ENCODE data around the gene CLBA1.
A peak's percentile ranks its signal among the peaks of the same experiment; 100 is the strongest.

CLBA1 gene

DNA sequence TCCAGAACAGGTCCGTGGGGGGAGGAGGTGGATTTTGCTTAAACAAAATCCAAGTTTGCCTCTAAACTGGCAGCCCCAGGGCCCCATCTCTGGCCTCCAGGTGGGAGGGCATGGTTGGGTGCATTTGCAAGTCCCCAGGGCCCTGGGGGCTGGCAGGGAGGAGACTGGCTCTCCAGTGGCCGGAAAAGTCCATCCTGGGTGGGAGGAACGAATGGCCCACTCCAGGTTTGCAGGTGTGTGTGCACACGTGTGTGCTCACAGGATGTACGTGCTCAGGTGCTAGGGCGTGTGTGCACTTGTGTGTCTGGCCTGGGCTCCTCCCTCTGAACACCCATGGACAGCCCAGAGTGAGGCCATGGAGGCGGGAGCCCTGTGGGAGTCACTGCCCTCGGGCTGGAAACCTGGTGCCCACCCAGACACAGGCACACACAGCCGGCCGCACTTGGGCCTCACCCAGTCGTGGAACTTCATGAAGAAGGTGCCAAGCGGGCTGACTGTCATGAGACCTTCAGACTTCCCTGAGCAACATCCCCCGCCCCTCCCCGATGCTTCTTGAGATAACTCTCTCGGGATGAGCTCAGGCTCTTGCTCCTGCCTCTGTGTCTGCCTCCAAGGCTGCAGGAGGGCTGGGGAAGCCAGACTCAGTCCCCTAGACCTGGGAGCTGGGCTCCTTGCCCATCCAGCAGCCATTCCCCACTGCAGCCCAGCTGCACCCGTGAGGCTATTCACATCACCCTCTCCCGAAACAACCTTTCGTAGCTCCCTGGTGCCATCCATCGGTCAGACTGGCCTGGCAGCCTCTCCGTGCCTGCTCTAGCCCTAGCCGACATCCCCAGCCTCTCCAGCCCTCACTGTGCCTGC lies 16.8 kb upstream of the CLBA1 start:
- no peak for DNase-seq (ENCODE audit: low spot score)

DNA sequence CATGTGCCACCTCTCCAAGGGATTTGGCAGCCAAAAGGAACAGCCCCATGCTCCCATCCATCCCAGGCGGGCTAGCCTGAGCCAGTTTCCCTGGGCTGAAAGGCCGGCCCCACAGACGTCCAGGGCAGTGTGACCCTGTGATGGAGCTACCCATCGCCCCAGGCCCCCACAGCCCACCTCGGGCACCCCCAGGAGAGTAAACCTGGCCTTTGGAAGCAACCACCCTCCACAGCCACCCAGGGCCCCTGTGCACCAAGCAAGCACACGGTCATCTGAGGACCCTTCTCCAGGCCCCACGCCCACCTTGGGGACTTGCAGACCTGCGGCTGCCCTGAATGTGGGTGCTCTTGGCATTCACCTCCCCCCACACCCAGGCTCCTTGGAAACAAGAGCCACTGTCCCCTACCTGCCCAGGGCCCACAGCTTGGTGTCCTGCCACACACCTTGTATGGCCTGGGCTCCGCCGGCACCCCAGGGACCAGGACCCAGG lies 15.8 kb upstream of the CLBA1 start:
- DNase-seq (ENCODE audit: low spot score), result no peak

DNA sequence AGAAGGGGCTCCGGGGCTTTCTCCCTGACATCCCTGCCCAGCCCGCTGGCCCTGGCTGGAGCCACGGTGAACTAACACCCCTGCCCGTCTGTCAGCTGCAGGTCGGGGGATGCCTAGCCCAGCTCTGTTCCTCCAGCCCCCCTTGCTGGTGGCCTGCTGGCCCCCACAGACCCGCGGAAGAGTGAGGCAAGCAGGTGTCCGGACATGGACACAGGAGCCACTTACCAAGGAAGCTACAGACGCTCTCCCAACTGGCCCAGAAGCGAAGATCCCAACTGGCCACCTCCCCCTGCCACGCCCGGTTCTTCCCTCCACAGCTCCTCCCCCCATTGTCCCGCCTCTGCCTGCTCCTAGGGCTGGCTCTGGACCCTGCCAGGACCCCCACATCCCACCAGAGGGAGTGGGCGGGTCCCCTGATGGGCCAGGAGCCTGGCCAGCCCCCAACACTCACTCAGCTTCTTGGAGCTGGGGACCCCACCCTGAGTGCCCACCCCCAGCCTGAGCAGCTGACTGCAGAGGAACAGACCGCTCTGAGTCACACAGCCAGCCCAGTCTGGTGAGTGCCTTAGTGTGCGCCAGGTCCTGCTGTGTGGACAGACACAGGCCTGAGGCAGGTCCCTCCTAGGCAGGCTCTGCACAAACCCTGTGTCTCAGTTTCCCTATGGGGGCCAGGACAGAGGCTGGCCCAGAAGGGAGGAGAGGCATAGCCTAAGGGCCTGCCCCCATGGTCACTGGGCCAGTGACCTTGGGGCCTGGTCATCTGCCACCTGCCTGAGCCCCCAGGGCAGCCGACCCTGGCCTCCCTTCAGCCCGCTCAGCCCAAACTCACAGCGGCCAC lies 15.1 kb upstream of the CLBA1 start:
- DNase-seq (ENCODE audit: low spot score), result no peak

DNA sequence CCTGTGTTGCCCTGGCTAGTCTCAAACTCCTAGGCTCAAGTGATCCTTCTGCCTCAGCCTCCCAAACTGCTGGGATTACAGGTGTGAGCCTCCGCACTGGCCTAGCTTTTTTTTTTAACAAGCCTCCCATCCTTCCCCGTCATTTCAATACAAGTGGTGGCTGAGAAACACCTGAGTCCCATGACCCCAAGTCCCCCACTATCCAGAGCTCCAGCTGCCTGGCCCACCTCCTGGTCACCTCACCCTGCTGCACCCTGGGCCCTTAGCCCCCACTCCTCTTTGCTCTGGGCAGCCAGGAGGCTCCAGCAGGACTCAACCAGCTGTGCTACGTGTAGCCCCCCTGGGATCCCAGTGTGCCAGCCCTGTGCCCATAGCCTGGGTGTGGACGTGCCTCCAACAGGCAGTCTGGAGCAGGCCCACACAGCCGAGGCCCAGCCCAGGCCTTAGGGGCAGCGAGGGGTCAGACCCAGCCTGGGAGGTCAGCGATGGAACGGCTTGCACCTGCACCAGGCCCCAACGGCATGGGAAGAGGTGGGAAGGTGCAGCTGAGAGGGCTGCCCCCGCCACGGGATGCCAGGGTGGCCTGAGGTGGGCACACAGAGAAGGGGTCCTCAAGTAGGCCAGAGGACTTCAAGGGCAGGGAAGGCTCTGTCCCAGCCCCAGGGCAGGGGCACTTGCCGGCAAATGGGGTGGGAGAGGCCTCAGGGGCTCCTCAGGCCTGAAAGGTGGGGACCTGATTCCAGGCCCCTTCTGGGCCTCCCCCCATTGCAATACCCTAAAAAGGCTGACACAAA lies 13.9 kb upstream of the CLBA1 start:
- DNase-seq (ENCODE audit: low spot score), result no peak

DNA sequence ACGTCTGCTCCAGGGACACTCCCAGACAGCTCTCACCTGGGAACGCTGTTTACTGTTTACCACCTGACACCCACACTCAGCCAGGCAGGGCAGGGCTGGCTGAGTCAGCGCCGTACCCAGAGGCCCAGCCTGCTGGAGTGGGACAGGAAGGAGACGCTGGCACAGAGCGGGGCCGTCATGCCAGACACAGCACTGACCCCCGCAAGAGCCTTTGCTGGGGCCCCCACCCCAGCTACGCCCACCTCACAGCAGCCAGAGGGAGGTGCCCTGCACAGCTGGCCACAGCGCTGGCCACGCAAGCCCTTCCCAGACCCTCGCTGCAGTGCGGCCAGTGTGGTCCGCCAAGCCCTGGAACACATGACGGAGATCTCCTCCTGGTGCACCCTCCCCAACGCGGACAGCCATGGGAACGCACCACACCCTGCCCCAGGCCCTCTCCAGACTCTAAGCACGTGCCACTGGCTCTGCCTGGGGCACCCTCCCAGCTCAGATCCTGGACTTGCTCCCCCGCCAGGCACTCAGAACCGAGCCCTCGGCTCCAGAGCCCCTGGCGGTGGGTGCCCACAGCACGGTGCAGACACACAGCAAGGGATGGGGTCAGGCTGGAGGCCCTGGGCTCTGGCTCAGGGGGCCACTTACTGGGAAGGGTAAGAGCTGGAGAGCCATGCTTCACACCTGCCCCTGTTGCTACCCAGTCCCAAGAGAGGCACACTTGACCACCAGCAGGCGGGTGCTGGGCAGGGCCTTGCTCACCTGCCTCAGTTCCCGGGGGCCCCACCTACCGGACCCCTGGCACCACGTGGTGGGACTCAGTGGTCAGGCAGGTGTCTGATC lies 13.1 kb upstream of the CLBA1 start:
- no peak for DNase-seq (ENCODE audit: low spot score)

DNA sequence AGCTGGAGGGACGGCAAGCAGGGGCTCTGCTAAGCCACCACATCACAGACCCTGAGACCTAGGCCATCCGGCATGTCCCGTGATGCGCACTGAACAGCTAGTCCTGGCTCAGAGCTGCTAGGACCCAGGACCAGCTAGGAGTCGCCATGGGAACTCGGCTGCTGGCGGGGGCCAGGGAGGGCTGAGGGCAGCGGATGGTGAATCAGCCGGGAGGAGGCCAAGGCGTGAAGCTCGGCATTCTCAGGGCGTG lies 12.5 kb upstream of the CLBA1 start:
- DNase-seq (ENCODE audit: low spot score), result no peak

DNA sequence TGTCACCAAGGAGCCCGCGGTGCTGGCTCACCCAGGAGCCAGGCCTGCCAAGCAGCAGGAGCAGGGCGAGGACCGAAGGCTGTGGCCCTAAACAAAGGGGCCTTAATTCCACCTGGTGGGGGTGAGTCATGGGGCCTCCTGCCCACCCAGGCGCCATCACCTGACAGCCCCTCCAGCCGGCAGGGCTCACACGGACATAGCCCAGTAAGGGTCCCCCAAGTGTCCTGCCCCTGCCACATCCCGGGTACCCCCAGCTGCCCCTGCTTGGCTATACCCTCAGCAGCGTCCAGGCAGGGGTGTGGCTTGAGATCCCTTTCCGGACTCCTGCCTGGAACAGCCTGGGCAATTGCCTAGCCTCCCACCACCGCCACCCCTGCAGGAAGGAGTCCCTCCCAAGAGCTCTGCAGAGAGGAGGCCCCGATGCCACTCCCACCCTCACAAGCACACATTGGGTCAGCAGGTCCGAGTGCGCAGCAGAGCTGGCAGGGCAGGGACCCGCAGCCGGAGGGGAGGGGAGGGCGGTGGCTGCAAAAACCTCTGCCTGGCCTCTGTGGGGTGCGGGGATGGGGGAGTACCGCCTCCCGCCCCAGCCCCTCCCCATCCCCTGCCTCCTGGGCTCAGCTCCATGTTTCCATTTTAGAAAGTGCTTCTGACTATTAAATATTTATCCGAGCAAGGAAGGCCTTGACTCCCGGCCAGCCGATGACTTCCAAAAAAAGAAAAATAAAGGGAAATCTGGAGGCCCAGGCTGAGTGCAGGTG lies 12.0 kb upstream of the CLBA1 start:
- DNase-seq (ENCODE audit: low spot score), result no peak

DNA sequence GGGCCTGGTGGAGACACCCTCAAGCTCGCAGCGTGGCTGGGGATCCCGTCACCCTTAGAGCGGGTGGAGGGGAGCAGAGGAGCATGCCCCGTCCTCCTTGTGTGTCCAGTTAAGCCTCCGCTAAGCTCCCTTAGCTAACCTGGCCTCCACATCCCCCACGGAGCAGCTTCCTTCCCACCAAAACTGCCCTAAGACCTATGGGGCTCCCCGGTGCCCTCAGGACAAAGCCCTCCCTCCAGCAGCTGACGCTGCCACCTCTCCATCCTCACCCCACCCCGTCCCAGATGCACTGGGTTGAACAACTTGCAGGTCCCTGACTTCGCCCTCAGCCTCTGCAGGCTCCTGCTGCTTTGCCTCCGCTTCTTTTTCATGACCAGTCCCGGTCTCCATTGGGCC lies 11.4 kb upstream of the CLBA1 start:
- DNase-seq (ENCODE audit: low spot score), result no peak

DNA sequence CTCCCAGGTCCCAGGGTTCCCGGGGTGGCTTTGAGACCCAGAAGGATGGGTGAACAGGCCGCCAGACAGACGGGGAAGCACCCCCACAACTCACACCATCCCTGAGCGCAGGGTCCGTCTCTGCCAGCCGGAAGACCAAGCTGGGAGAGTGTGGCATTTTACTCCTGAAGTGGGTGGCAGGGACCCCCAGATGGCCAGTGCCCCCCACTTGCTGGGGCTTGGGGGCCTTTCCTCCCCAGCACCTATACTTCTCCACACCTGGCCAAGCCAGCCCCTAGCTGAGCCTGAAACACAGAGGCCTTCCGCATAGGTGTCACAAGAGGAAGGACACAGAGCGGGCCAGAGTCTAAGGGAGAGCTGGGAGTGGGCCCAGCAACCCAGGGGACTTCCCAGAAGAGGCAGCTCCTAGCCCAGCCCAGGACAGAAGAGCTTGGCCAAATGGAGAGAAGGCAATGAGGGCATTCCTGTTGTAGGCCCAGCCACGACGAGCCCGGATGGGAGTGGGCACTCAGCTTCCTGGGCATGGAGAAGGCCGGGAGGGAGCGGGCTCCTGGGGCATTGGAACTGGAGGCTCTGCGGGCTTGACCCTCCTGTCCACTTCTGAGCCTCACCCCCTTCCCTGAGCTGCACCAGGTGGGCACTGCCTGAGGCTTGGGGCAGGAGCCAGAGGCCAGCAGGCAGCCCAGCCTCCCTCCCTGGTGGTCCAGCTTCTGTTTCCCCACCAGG lies 10.8 kb upstream of the CLBA1 start:
- no peak for DNase-seq (ENCODE audit: low spot score)

DNA sequence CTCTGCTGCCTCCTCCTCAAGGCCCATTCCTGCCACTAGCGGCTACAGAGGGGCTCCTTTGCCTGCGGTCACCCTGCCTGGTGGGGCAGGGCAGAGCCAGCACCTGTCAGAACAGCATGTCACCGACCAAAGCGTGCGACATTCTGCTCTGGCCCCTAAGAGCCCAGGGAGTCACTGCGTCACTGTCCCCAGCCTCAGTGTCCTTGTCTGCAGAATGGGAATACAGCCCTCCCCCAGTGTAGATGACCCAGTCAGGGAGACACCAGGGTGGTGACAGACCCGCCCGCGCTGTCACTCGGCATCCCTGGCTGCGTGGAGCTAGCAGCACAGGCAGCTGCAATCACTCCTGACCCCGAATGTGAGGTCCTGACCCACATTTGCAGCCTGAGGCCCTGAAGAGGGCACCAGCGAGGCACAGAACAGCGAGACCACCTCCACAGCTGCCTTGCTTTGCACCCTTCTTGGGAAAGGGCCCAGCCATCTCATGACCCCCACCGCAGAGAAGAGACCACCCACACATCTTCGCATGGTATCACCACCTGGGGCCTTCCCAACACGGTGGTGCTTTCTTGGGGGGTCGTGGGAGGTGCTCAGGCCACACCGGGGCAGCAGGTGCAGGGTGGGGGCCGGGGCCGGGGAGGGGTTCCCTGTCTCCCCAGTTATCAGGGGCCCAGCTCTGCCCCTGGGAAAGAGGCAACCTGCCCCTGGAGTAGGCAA lies 9.9 kb upstream of the CLBA1 start:
- no peak for DNase-seq (ENCODE audit: low spot score)

DNA sequence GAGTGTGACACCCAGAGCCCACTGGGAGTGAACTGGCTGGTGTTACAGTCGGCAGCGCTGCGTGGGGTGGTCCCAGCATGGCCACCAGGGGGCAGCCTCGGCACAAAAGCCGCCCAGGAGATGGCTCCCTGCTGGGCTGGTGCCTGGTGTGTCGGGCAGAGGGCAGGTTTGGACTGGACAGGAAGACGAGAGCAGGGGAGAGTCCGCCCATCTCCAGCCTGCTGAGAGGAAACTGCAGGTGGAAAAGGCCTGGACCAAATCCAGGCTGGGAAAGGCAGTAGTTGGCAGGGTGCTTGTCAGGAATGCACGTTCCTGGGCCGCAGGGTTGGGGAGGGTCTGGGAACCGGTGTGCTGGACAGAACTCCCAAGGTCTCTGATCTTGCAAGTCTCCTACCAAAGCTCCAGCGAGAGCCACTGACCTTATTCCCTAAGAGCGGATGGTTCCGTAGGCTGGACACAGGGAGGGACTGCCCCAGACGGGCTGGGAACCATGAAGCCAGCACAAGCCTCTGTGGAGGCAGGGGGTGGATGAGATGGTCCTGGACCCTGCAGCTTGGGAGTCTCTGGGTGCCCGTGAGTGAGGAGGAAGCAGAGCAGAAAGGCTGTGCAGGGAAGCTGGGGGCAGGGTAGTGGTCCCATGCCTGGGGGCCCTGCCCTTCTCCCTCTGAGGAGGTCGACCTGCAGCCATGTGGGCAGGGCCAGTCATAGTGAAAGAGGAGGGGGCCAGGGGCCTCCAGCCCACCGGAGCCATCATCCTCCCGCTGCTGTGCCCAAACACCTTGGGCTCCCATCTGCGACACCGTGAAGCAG lies 9.2 kb upstream of the CLBA1 start:
- peak; percentile 81 for DNase-seq (ENCODE audit: low spot score)

DNA sequence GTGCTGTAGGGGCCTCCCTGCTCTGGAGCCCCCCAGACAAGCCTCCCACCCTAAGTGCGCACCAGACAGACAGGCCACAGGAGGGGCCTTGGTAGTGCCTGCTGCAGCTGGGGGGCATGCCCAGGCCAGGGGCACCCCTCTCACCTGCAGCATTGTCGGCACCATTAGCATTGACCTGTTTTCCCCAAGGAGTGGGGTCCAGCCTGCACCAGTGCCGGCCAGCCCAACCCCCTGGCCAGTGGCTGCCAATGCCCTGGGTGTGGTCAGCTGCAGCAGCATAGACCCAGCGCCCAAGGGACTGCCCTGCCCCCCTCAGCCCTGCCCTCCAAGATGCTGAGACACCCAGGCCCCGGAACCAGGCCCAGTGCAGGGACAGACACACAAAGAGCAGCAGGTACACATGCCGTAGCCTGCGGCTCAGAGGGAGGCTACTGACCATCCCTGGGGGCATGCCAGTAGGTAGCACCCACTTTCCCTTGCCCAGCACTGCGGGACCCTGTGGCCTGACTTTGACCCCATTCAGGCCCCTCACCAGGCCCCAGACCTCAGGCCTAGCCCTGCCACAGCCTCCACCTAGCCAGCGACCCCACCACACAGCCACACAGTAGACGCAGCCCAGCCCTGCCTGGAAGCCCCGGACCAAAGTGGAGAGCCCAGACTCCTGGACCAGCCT lies 8.4 kb upstream of the CLBA1 start:
- DNase-seq (ENCODE audit: low spot score), result no peak

DNA sequence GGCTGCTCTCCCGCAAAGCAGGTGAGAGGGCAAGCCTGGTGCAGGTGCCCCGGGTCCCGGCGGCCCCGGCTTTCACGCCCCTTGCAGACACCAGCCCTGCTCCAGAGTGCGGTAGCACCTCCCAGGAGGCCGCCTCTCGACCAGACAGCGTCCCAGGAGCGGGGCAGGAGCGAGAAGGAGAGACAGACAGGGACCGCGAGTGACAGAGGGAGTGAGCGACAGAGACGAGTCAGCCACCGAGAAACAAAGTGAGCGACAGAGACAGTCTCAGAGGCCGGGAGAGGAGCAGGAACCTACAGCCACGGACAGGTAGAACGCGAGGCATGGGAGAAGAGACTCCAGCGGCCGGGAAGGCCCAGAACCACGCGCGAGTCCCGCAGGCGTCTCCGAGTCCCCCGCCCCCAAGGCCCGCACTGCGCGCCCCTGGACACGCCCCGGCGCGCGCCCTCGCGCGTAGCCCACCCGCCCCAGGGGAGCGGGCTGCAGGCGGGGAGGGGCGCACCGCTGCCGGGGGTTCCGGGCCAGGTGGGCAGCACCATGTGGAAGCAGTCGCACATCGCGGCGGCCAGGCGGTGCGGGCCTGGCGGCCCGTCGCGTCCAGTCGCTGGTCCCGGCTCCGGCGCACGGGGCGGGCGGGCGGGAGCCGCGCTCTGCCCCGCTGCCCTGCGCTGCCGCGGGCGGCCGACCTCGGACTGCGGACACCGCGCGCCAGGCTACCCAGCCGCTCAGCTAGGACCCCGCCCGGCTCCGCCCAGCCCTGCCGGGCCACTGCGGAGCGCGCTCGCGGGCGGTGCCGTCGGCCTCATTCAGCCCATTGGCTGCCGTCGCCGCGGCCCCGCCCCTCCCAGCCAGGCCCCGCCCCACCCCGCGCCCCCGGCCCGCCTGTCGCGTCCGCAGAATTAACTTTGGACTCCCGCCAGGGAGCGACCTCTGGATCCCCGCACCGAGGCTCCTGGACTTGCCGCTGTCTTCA lies 7.6 kb upstream of the CLBA1 start, which contains the start of gene AHNAK2:
AHNAK2 (minus strand) TSS at position 694 of the 973 bp plus-strand sequence; CDS start at position 557, 137 bp downstream.
- DNase-seq (ENCODE audit: low spot score), result peak; percentile 61

DNA sequence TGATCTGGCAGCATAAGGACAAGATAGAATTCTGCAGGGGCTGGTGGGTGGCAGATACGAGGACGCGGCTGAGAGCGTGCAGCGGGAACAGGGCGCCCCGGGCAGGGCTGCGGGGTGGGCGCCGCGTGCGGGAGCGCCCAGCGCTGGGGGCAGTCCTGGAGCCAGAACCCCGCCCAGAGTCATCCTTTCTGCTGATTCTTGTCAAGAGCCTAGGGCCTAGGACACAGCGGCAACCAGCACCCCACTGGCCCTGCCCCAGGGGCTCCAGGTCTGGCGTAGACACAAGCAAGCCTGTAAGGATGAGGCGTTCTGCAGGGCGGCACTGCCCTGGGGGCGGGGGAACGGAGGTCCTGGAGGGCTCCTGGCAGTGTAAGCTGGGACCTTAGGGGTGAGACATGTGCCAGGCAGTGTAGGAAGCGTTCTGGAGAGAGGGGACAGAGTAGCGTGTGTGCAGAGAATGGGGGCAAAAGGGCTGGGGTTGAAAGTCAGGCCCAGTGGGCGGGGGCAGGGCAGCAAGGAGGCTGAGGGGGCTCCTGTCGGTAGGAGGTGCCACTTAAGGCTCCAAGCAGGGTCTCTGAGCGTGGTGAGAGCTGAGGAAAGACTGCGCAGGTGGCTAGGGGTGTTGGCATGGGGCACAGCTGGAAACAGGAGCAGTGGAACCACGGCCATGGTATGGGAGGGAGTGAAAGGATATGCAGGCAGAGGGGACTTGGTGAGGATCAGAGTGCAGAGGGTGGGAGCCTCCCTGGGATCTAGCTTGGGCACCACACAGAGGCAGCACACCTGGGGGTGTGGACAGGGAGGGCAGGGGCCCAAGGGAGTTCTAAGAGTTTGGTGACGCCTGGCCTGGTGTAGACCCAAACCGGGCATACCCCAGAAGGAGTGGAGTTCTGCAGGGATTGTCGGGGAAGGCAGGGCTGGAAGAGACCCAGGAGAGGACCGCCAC lies 6.6 kb upstream of the CLBA1 start:
- no peak for DNase-seq (ENCODE audit: low spot score)

DNA sequence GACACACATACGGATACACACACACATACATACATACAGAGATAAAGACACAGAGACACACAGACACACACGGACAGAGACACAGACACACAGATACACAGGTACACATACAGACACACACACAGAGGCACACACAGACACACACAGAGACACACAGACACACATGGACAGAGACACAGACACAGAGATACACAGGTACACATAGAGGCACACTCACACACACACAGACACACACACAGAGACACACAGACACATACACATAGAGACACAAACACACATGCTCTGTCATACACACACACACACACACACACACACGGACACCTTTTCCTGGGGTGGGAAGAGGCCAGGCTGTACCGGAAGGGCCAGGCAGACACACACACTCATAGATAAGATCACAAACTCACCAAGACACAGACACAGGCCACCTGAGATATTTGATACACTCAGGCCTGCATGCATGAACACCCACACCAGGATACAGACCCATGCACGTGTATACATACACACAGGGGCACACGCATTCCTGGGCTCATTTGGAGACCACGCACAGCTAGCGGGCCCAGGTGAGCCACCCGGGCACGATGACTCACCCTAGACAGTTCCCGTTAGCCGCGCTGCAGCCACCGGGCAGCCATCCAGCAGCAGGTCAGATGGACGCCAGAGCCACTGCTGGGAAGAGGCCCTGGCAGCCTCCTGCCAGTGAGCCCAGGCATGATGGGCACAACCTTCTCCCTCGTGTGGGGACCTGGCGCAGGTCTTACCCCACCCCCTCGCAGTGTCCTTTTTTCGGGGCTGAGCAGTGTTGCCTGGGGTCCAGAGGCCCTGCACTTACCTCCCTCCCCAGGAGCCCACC lies 5.6 kb upstream of the CLBA1 start:
- no peak for DNase-seq (ENCODE audit: low spot score)

Measured in hematopoietic multipotent progenitor cell treated with erythropoietin and hydrocortisone succinate and interleukin-3 and kit ligand, for 15 days (in vitro differentiated cells).